HG02870 (cell line): Measurements from ENCODE around the gene PFDN6.
"Not testable (repeated sequence)": the region's sequence is repeated elsewhere in the genome, so short reads cannot be mapped to it uniquely, and the experiment has no call there.

Experiments
- ATAC-seq: cut with Tn5 transposase; IDR thresholded peaks from one replicate; pipeline ENCODE4 v1.9.1; 2021; ENCODE audit warnings: mild to moderate bottlenecking, moderate library complexity; ENCODE audit not compliant: unreplicated experiment

Gene PFDN6

DNA sequence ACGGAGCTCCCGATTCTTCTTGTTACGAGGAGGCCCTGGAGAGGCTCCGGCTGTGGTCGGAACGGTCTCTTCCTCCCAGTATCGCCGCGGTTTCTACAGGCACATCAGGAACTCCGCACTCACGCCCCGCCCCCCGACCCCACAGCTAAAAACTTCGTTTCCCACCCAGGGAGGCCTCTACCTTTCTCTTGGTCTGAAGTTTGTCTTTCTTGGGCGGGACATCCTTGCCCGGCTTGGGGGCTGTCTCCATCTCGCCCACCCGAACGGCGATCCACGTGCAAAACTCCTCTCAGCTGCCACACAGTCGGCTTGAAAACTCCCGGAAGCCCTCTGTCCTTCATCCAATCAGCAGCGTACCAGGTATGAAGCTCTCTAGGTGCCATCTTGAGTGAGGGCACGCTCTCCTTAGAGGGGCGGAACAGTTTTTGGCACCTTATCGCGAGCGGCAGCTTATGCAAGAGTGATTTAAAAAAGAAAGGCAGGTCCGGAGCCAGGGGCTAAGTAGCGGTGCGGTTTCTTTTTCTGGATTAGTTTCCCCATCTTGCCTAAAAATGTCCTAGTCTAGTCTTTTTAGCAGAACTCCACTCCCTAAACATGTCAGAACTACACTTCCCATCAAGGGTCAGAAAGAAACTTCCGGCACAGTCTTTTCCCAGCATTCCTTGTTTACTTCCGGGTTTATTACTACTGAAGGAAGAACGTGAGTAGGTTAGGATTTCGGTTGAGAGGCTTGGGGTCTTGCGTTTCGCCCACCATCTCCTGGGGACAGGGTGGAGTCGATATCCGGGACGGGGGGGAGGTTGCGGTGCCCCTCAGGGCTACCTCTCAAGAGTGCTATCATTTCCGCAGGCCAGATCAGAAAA is at the start of gene PFDN6, which contains the start of gene WDR46:
TSS of gene PFDN6 (plus strand) at position 681 of the 863 bp plus-strand sequence. CDS start 256 bp downstream, outside the sequence.
TSS of gene WDR46 (minus strand) at position 319 of the 863 bp plus-strand sequence. CDS start at position 250, 69 bp downstream.
- ATAC-seq: peak; percentile 78

DNA sequence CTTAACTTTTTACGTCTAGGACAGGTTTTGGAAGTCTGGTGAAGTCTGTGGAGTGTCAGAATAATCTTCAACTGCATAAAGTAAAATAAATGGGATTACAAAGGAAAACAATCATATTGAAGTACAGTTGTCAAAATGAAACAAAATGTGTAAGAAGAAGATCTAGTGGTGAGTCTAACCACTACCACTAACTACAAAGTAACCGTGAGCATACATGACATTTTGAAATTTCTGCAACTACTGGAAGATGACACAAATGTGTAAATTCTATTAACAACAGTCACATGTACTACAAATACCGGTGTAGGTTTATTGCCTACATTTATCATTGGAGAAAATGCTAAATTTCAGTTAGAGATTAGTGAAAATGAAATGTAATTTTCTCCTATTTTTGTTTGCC is 47.4 kb upstream of the PFDN6 start:
- ATAC-seq: no peak

- ATAC-seq: no peak
Observed at GRCh38 chr6:33243476-33243875, 45.9 kb upstream of the PFDN6 start.

DNA sequence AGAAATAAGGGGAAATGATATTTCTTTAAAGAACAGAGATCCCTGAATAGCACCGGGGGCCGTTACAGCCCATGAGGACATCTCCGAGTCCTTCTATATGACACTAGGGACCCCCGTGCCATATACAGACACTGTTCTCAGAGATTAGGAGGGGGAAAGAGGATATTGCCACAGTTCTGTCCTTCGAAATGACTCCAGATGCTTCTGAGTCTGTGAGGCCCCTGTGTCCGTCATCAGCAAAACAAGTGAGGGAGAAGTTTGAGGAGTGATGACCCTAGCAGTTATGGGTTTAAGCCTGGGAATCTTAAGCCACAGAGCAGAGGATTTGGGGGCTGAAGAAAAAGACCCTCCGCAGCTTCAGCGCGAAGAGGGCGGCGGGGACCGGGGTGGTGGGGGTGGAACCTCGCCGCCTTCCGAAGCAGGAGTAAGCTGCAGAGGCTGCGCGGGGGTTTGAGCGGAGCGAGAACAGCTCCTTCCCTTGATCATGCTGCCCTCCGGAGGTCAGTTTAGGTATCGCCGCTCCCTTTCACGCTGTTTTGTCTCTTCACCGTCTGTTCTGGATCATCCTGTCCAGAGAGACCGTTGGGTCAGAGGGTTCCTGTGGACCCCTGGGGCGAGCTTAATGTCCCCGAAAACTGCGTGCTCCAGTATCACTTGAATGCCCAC is 41.3 kb upstream of the PFDN6 start:
- ATAC-seq: no peak

DNA sequence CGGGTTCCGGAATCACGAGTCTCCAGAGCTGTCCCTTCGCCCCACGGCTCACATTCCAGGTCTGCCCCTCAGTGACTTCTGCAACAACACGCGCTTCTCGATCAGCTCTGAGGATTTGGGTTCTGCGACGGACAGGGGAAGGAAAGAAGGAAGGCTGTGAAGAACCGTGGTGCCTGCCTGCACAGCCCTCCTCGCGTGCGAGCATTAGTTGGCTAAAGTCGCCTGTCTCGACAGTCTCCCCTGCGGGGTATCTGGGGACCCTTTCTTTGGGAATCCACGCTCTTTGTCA is 40.8 kb upstream of the PFDN6 start:
- no peak for ATAC-seq

- peak; percentile 91 for ATAC-seq
Observed at GRCh38 chr6:33248932-33249731, 40.3 kb upstream of the PFDN6 start.

DNA sequence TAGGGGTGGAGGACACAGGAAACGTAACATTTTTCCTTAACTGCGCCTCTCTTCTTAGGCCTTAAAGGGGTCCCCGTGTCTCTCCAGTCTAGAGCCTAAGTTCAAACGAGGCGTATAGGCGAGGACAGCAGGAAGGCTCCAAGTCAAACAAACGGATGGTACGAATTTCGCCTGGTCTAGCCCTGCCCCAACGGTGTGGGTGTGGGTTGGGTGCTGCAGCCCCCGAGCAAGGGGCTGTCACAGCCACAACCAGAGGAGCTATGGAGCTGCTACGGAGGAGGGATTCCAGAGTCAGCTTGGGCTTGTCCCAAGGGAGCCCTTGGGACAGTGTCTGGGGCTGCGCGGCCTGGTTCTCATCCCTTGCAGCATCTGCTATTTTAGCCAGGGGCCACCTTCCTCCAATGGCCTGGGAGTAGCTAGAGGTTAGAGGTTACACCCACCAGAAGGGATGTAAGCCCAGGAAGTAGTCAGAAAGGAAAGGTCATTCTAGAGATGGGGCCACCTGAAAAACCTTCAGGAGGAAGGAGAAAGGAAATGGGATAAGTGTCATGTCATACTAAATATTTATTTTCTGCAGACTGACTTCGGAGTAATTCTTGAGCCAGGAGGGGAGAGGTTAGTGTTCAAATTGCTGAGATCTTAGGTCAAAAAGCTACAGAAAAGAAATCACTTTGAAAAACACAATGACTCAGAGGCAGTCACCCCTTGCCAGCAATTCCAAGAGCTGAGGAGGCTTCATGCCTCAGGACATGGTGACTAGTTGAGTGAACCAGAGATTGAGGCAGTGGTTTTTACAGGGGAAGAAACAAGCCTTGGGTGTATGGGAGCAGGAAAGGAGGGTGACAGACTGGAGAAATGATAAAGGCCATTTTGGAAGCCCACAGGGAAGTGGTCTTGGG is 39.4 kb upstream of the PFDN6 start:
- ATAC-seq: no peak

- ATAC-seq: no peak
Observed at GRCh38 chr6:33250731-33251130, 38.7 kb upstream of the PFDN6 start.

GRCh38 chr6:33251395-33252012 is 37.9 kb upstream of the PFDN6 start:
- no peak for ATAC-seq

DNA sequence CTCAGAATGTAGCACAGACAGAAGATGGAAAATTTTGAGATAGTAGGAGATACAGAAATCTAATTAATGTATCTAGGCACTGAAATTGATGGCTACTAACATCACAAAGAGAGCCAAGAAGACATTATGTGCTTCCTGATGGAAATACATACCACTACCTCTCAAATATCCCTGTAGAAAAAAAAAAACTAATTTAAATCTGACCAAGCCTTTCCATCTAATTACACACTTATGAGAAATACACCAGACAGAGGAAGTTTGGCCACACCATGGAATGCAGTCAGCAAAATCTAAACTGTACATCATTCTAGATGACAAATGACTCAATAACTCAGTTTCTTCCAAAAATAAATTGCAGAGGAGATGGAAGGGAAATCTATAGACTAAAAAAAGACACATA is 36.6 kb upstream of the PFDN6 start:
- ATAC-seq: no peak

DNA sequence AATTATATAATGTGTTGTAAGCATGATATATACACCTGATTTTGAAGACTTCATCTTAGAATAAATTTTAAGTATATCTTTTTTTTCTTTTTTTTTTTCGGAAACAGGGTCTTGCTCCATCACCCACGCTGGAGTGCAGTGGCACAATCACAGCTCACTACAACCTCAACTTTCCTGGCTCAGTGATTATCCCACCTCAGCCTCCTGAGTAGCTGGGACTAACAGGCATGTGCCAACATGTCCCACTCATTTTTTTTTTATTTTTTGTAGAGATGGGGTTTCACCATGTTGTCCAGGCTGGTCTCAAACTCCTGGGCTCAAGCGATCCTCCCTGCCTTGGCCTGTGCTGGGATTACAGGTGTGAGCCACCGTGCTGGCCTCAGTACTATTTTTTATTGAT is 34.8 kb upstream of the PFDN6 start:
- no peak for ATAC-seq

- no peak for ATAC-seq
Observed at GRCh38 chr6:33259032-33259431, 30.4 kb upstream of the PFDN6 start.

GRCh38 chr6:33262490-33262889 is 26.9 kb upstream of the PFDN6 start:
- not testable (repeated sequence) for ATAC-seq

DNA sequence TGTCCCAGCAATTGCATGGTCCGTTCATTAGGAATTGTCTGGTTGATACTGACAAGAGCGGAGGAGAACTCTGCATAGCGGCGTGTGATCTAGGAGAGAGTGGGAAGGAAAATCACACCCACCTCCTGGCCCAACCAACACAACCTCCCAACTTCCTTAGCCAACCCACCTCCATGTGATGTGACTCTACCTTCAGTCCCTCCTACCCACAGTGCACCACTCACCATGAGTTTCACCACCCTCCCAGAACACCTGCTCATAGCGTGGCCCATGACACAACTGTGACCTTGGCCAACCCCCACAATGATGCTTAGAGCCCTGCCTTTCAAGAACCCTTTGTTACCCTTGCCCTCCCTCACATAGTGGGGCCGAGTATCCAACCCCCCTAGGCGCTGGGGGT is 25.4 kb upstream of the PFDN6 start:
- no peak for ATAC-seq

DNA sequence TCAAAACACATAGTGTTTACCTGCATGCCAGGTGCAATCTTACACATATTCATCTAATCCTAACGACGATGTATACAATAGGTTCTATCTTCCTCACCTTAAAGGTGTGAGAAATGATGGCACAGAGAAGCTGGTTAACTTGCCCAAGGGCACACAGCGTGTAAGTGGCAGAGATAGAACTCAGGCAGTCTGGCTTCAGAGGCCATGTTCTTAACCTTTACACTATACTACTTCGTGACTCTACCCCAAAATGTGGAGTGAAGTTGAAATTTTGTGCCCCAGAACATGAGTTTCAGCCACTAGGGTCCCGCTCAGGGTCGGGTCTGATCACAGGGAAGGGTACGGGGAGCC is 18.3 kb upstream of the PFDN6 start:
- ATAC-seq: no peak

DNA sequence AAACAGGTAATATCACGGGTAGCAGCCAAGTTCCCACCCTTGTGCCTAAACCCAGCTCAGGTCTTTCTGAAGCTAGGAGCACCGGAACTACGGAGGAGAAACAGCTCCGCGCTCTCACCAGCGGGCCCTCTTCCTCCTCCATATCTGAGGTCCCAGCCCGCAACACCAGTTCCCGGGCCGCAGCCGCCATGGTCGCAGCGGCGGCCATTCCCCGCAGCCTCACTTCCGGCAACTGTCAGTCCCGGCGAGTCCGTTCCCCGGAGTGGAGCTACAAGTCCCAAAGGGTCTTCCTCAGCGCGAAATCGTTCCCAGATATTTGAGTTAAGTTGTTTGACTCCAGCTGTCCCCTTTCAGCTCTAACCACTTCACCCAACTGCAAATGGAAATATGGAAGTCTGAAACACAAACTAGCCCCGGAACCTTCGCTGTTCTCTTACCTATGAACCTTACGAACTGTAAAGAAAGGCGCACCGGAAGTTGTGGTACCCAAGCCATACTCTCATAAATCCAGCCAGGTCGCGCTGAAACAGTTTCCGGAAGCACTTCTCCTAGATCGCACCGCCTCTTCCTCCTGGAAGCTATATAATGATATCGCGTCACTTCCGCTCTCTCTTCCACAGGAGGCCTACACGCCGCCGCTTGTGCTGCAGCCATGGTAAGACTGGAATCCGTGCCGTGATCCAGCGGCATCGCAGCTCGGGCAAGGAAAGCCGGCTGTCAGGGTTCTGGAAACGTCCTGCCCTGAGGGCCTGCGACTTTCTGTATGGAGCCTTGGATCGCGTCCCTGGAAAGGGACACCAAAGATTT is 17.7 kb upstream of the PFDN6 start, which contains the start of the genes RPS18 and VPS52:
TSS of gene RPS18 (plus strand) at position 608 of the 807 bp plus-strand sequence. CDS start at position 653, 45 bp downstream.
TSS of gene VPS52 (minus strand) at position 409 of the 807 bp plus-strand sequence. CDS start at position 208, 201 bp downstream.
- peak; percentile 82 for ATAC-seq

- ATAC-seq: peak; percentile 2
Observed at GRCh38 chr6:33272275-33273128, 16.9 kb upstream of the PFDN6 start.
